Putamen (tissue), 1 donor: ENCODE results near the gene TMEM185A.
"Not testable (repeated sequence)": the region's sequence is repeated elsewhere in the genome, so short reads cannot be mapped to it uniquely, and the experiment has no call there.

Source experiments
- DNase-seq: peaks from one replicate; pipeline ENCODE4 v3.0.0-alpha.2; 2016; ENCODE audit warnings: low spot score

The TMEM185A gene

DNA sequence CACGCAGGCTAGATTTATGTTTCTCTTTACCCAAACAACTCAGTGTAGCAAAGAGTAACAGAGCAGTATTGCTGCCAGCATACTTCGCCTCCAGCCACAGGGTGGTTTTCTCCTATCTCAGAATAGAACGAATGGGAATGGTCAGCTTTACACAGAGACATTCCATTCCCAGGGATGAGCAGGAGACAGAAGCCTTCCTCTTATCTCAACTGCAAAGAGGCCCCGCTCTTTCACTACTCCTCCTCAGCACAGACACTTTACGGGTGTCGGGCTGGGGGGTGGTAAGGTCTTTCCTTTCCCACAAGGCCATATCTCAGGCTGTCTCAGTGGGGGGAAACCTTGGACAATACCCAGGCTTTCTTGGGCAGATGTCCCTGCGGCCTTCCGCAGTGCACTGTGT, 4.8 kb downstream of the TMEM185A start:
- not testable (repeated sequence) for DNase-seq

DNA sequence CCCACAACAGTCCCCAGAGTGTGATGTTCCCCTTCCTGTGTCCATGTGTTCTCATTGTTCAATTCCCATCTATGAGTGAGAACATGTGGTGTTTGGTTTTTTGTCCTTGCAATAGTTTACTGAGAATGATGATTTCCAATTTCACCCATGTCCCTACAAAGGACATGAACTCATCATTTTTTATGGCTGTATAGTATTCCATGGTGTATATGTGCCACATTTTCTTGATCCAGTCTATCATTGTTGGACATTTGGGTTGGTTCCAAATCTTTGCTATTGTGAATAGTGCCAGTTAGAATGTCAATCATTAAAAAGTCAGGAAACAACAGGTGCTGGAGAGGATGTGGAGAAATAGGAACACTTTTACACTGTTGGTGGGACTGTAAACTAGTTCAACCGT, 11.9 kb downstream of the TMEM185A start:
- DNase-seq: not testable (repeated sequence)

DNA sequence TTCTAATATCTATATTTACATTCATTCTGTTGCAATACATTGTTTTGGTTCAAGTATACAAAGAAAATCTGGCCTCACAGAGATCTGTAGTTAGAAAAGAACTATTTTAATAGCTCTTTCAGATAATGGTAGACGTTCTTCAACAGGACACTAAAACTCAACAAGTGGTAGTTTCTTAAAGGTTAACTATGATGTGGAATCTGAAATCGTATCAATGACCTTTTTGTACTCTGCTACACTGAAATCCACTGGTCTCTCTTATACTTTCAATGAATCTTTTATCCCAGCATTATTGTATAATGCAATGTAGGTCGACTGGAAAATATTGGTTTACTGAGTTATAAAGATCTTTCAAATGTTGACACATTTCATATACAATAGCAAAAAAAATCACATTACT, 12.7 kb downstream of the TMEM185A start:
- DNase-seq: no peak

DNA sequence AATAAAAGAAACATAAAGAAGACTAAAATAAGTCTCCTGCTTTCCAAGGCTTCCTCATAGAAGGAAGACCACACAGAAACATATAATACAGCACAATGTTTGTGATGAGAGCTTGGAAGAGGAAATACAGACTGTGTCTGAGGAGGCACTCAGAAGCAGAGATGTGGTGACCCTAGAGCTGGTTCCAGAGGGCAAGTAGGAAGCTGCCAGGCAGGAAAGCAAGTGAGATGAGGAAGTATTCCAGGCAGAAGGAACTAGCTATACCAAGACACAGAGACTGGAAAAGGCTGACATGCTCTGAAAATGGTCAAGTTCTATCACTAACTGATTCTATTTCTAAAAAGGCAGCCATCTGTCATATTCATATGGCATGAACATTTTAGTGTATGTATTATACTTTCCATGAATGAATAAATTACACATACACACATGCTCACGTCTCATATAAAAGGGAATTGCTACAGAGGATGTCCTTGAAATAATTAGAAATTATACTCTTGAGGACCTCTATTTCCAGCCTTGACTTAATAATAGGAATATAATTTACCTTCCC, 19.9 kb downstream of the TMEM185A start:
- no peak for DNase-seq

DNA sequence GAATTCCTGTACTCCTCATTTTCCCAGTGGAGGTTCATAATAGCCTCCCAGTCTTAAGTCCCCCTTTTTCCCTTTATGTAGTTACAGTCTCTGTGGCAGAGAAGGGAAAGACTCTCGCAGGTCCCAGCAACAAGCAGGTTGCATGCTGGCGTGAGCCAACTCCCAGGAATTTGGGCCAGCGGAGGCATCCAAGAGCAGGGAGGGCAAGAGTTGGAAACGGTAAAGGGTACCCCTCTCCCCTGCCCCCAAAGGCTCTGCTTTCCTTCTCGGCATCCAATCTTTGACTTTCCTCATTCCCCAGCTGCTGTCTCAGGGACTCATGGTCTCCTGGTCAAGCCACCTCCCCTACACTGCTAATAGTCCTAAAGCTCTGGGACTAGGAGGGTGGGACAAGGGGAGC, 21.1 kb downstream of the TMEM185A start:
- DNase-seq: no peak

DNA sequence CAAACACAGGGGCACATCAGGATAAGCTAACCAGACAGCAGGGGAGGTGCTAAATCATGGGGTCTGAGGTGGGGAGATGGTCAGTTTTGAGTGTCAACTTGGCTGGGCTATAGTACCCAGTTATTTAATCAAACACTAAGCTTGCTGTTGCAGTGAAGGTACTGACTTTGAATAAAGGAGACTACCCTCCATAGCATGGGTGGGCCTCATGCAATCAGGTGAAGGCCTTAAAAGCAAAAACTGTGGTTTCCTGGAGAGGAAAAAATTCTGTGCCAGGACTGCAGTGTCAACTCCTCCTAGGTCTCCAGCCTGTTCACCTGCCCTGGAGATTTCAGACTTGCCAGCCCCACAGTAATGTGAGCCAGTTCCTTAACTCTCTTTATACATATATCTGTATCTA, 23.9 kb downstream of the TMEM185A start:
- DNase-seq: no peak

DNA sequence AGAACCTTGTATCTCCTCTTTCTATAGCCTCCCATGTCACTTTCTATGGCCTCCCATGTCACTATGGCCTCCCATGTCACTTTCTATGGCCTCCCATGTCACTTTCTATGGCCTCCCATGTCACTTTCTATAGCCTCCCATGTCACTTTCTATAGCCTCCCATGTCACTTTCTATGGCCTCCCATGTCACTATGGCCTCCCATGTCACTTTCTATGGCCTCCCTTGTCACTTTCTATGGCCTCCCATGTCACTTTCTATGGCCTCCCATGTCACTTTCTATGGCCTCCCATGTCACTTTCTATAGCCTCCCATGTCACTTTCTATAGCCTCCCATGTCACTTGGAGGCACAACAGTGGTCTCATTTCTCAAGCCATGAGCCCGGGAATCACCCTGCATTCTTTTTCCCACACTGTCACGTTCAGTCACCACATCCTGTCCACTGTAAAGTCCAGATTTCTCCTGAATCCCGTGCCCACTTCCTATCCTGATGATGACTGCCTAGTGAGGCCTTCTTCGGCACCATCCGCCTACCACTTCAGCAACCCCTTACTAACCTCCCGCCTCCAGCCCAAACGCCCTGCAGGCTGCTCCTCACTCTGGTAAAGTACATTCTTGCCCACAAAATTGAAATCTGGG, 26.2 kb downstream of the TMEM185A start:
- not testable (repeated sequence) for DNase-seq

DNA sequence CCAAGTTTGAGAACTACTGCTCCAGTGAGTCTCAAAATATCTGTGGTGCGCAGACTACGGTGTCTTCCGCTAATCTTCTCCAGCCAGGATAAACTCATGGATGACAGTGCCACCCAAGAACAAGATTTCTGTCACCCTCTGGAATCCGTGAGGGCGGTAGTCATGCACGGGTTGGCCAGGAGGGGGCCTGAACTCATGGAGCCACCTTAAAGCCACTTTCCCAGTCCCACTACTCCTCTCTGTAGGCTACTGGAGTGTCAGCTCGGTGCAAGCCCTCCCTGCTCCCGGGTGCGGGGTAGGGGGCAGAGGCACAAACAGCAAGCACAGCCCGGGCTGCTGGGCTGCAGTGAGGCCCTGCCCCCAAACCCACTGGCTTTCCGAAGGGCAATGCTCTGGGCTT, 33.0 kb downstream of the TMEM185A start:
- DNase-seq: not testable (repeated sequence)

DNA sequence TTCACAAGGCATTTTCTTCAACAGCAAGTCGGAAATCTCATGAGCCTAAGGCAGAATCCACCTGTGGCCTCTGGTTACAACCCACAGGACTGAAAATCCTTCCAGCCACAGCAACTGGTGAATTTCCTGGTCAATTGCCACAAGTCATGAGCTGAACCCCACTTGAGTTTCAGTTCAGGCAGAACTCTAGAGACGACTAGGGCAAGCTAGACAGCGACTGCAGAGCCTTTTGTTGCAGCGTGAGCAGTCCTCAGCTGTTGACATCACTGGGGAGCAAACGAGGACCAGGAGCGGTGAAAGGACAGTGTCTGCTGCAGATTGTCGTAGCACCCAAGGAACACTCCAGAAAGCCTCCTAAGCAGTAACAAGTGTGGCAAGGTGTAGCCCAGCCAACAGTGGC, 35.6 kb downstream of the TMEM185A start:
- not testable (repeated sequence) for DNase-seq

DNA sequence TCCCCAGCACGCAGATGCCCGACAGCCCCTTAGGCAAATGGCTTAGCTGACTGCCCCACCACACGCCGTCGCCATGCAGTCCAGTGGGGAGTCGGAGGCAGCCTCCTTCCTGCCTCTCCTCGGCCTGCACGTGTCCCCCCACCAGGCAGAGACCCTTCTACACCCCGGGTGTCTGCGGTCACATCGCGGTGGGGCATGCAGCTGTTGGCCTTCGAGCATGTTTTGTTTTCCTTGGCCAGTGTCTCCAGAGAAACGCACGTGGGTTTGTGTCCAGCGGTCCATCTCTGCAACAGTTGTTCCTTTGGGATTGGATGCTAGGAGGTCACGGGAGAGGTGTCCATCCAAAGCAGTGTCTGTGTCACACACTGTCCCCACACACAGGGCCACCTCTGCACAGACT, 36.4 kb downstream of the TMEM185A start, which contains the start of gene HSFX2:
Gene HSFX2 (minus strand): TSS at position 101 of the 400 bp plus-strand sequence. CDS start 614 bp downstream, outside the sequence.
- DNase-seq: not testable (repeated sequence)

DNA sequence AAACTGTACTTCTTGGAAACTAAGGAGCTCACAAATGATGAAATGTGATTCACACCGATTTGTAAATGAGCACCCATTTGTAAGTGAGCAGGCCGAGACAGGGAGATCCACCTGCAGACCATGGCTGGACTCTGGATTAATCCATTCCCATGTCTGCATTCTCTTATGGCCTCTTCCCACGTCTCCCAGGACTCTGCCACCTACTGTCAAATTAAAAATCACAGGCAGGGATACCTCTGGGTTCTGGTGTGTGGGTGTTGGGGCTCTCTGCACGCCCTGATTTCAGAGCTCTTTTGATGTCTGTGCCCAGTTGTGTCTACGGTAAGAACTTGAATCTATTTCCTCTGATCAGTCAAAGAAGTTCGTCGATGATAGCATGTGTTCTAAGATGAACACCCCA, 40.6 kb downstream of the TMEM185A start:
- not testable (repeated sequence) for DNase-seq

DNA sequence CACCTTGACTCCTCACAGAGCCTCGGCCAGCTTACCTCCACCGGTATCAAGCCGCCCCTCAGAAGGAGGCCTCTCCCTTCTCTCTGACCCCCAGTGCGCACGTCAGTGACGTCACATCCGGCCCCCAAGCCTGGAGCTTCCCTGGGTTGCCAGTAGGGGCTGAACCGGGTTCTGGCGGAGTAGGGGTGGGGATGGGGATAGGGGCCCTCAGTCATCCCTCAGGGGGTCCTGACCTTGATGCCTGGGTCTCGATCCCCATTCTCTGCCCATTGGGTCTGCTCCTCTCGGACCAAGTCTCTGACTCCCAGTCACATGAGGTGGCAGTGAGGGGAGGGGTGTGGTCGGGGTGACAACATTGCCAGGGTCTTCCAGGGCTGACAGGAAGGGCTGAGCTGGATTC, 44.2 kb downstream of the TMEM185A start, which contains the start of gene MAGEA9B:
Gene MAGEA9B (minus strand): TSS at position 101 of the 400 bp plus-strand sequence. CDS start 4,280 bp downstream, outside the sequence.
- not testable (repeated sequence) for DNase-seq

DNA sequence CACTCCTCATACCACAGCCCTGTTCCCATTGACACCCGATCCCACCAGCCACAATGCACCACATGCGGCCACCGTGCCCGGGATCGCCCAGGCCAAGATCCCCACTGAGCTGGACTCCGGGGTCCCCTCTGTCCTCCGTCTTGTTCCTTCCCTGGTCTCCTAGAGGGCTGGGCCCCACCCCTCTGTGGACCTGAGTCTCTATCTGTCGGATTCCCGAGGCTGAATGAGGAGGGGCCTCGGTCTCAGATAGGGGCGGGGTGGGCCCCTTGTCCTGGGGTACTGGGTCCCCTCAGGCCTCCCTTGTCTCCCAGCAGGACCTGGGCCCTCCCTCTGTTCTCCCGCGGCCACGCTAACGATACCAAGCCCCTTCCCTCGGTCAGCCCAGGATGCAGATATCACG, 46.0 kb downstream of the TMEM185A start:
- not testable (repeated sequence) for DNase-seq

DNA sequence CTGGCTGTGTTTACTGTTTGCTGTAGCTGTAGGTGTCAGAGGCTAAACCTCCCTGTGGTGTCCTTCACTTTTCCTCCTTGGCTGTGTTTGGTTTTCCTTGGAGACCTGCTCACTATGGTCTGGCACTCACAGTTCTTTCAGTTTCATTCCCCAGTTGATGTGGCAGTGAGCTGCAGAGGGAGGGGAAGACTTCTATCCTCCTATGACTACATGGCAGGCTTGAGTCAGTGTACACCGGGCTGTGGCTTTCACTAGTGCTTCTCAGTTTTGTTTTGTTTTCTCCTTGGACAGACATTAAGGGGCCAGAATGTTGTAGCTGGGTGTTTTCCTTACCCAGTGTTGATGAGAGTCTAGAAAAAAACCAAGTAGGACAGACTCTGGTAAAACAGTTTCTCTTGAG, 58.1 kb downstream of the TMEM185A start:
- DNase-seq: not testable (repeated sequence)

DNA sequence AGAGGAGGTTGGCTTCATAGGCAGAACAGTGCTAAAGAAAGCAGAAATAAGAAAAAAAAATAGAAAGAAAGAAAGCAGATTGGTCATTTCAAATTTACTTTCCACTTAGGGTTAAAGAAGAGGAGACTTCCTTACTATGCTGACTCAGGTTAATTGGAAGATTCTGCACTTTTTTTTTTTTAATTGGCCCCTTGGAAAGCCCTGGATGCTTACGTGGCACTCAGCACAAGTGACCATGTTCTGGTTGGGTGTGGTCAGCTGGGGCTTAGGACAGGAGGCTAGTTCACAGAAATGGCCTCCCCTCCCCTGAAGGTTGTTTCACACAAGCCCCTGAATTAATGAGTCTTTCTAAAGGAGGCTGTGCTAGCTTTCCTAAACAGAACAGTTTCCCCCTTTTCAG, 58.8 kb downstream of the TMEM185A start:
- DNase-seq: no peak

DNA sequence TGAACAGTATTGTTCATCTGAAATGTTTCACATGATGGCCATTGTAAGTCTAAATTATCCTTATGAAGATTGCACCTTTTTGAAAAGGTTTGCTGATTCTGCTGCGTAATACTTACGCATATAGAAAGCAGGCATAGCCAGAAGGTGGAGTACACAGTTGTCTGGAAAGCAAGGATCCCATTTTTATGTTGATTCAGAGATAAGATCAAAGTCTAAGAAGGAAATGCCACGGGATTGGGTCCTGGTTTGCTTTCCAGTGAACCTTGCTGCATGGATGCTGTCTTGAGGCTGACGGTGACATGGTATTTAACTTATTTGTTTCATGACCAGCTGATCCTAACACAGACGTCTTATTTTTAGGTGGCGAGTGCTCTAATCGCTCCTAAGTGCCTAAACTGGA, 59.8 kb downstream of the TMEM185A start:
- no peak for DNase-seq

DNA sequence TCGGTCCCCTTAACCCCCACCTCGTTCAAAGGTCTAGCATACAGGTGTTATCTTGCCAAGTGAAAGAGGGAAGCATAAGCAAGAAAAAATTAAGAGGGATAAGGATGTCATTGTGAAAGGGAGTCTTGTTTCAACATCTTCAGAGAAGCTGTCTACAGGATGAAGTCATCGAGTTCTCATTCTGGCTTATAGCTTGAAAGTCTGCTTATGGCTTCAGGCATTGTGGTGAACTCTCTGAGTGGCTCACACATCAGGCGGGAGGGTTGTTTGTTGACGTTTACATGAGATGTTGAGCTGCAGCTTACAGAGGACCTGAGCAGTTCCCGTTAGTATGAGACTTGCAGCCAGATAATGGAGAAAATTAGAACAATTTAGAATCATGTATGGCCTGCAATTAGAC, 60.9 kb downstream of the TMEM185A start:
- DNase-seq: no peak

DNA sequence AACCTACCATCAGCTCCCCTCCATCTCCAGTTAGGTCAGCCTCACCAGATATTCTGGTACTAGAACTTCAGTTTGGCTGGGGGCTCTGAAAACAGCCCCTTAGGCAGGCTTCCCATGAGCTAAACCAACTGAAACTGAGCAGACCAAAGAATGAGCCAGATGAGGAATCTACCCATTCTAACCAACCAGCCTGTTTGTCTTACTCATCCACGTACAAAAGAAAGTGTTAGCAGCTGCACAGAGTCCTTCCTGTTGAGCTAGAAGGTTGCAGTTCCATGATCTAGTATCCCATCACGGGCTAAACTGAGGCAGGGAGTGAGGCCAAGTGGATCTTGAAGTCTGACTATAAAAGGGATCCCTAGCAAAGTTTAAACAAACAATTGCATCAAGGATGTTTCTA, 61.8 kb downstream of the TMEM185A start:
- no peak for DNase-seq

DNA sequence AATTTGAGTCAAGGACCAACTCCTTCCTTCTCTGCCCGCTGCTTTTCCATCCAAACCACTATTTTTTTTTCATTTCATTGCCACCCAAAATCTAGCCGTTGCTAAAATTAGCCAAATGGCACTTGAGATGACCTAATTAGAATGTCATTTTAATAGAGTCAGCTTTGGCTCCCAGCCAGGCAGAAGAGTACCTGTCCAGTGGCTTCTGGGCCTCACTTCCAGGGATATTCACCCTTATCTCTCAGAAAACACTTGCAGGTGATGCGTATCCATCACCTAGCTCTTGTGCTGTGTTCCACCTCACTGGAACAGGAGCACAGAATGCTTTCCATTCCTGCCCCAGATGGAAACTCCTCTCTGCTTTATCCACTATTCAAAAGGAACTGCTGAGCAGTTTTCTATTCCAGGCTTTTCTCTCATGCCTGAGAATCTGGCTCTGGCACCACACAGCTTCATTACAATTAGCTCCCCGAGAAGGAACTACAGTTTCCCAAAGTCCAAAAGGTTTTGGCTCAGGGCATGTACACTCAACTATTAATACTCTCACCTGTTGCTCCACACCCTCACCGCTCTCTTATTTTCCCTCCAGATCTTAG, 62.8 kb downstream of the TMEM185A start:
- DNase-seq: no peak

DNA sequence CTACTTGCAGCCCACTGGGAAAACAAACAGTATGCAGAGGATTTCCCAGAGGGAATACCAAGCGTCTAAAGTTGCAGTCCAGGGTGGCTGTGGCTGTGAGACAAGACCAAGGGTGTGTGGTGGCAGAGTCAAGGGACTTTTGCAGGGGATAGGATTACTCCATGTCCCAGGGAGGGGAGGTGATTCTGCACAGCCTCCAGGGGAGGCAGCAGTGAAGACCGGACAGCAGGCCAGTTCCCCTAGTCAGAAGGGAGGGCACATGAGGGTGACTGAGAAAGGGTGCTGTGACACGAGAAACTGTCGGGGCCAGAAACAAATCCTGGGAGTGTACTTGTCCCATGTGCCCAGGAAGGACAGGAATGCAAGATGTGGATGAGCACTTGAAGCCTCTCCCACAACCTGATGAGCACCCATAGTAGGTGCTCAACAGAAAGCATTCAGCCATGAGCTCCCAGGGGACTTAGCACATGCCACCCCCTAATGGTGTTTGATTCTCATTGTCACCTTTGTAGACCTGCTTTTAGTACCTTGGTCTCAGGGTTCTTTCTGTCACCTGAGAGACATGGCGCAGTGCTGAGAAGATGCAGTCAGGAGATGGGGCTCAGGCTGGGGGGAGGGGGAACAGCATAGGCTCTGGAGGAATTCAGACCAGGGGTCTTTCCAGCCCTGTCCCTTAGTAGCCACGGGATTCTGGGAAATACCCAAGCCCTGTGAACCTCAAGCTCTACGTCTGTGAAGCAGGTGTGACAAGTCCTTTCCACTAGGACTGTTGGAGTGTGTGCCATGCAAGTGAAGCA, 63.8 kb downstream of the TMEM185A start:
- no peak for DNase-seq

DNA sequence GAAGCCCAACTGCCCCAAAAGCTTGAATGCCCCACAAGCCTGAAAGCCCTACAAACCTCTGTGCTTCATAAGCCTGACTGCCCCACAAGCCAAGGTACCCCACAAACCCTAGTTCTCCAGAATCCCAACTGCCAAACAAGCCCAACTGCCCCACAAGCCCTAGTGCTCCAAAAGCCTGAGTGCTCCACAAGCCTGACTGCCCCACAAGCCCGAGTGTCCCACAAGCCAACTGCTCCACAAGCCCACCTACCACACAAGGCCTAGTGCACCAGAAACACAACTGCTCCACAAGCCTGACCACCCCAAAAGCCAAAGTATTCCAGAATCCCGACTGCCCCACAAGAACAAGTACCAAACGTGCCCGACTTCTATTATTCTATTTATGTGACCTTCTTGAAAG, 68.2 kb downstream of the TMEM185A start:
- DNase-seq: no peak

DNA sequence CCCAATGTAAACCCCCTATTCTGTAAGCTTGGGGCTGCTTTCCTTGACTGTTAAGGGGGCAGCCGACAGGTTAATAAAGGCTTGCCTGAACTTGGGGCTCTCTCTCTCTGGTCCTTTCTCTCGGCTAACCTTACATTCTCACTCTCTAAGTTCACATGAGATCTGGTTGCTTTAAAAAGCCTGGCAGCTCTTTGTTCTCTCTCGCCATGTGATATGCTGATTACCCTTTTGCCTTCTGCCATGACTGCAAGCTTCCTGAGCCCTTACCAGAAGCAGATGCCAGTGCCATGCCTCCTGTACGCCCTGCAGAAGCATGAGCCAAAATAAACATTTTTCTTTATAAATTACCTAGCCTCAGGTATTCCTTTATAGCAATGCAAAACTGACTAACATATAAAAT, 76.3 kb downstream of the TMEM185A start:
- not testable (repeated sequence) for DNase-seq

DNA sequence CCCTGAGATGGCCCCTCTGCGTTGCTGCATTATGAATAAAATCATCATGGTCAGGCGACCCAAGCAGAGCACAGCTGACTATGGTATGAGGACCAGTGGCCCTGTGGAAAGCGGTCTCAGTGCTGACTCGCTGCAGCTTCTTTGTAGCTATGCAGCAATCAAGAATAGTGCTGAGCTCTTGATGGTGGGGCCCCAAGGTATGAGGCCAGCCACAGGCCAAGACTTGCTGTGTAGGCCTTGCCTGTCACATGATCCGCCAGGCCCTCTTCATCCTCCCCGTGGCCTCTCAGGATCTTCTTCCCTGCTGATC, 79.7 kb downstream of the TMEM185A start:
- not testable (repeated sequence) for DNase-seq
